ENCODE results near the gene SRRM2.
A peak's percentile ranks its signal among the peaks of the same experiment; 100 is the strongest.

SRRM2 gene

GRCh38 chr16:2752035-2752849 lies at the start of gene SRRM2:
Gene SRRM2 (plus strand): TSS chr16:2752638. CDS start chr16:2756365, 3,727 bp downstream.
- DNase-seq = peak; percentile 97 to 99 (median 99)

GRCh38 chr16:2702871-2703745 lies 49.3 kb upstream of the SRRM2 start:
- DNase-seq = no peak

GRCh38 chr16:2704166-2704982 lies 48.1 kb upstream of the SRRM2 start:
- DNase-seq = no peak

GRCh38 chr16:2704983-2705275 lies 47.5 kb upstream of the SRRM2 start:
- no peak for DNase-seq

- no peak for DNase-seq
These were observed 47.1 kb upstream of the SRRM2 start for GRCh38 chr16:2705351-2705750.

GRCh38 chr16:2706085-2706484 lies 46.4 kb upstream of the SRRM2 start:
- no peak for DNase-seq

- no peak for DNase-seq
These were observed 45.7 kb upstream of the SRRM2 start for GRCh38 chr16:2706611-2707311.

GRCh38 chr16:2707368-2708289 lies 44.8 kb upstream of the SRRM2 start:
- DNase-seq = no peak

GRCh38 chr16:2708290-2708639 lies 44.2 kb upstream of the SRRM2 start:
- DNase-seq = no peak

- DNase-seq = no peak
These were observed 43.4 kb upstream of the SRRM2 start for GRCh38 chr16:2708955-2709587.

- no peak for DNase-seq
These were observed 42.9 kb upstream of the SRRM2 start for GRCh38 chr16:2709588-2709984.

GRCh38 chr16:2710021-2710710 lies 42.3 kb upstream of the SRRM2 start:
- no peak for DNase-seq

- no peak for DNase-seq
These were observed 41.7 kb upstream of the SRRM2 start for GRCh38 chr16:2710711-2711231.

- no peak for DNase-seq
These were observed 40.9 kb upstream of the SRRM2 start for GRCh38 chr16:2711370-2712062.

GRCh38 chr16:2712063-2712441 lies 40.4 kb upstream of the SRRM2 start:
- no peak for DNase-seq

- DNase-seq = no peak
These were observed 39.9 kb upstream of the SRRM2 start for GRCh38 chr16:2712546-2712945.

GRCh38 chr16:2713523-2713922 lies 38.9 kb upstream of the SRRM2 start:
- DNase-seq = peak in 2 of 3 donors; percentile 11 to 12

- no peak for DNase-seq
These were observed 38.3 kb upstream of the SRRM2 start for GRCh38 chr16:2713985-2714774.

GRCh38 chr16:2715064-2715463 lies 37.4 kb upstream of the SRRM2 start:
- no peak for DNase-seq

Measured in suppressor macrophage treated with lipopolysaccharide for 1 hour (primary cell).